ENCODE measurements around the gene AMD1. TPM values are rescaled to one million over a fixed set of nuclear protein-coding genes. Genes with fewer than 3 reads are reported as not detected.
A peak's percentile ranks its signal among the peaks of the same experiment; 100 is the strongest.

Gene AMD1
- total and polyA plus RNA-seq, 7 experiments from 2014 or later: 54.9 to 105 (median 66.8) TPM

- Mint-ChIP-seq H3K4me1 (peaks cover 0 to 4% (median 0%) of the 10 kb centered on the region in 7 donors), H3K36me3 (no peaks in the 10 kb centered on the region), H3K9me3 (peaks cover 0 to 2% (median 0%) of the 10 kb centered on the region in 11 donors), H3K27me3 (no peaks in the 10 kb centered on the region), H3K27ac (no peak overlapping the region), H3K4me3 (no peak overlapping the region)
- ChIA-PET POLR2A (no interaction called here), CTCF (interaction anchor here (0.7 kb wide), 1 partner anchor 11 kb away, joined by 6 read pairs; no protein-coding TSS in a partner anchor)
- H3K4me1 ChIP-seq (ENCODE audit: control insufficient read depth in 2 of 2, insufficient read depth in 2 of 2, low read length in 2 of 2): no peaks in the 10 kb centered on the region
- intact Hi-C loops (cut with micrococcal nuclease): no loop called here
- no peak overlapping the region for H3K4me3 ChIP-seq (ENCODE audit: low read length)
- no peaks in the 10 kb centered on the region for H3K9me3 ChIP-seq (ENCODE audit: control insufficient read depth in 2 of 3, low read length in 3 of 3)
- H3K36me3 ChIP-seq (ENCODE audit: control insufficient read depth in 2 of 3, insufficient read depth in 3 of 3, low read length in 3 of 3): no peaks in the 10 kb centered on the region
- DNase-seq: no peak
- H3K27me3 ChIP-seq (ENCODE audit: control insufficient read depth in 2 of 2, insufficient read depth in 2 of 2, low read length in 2 of 2): no peaks in the 10 kb centered on the region
- ATAC-seq: no peak
- H3K27ac ChIP-seq (ENCODE audit: low read depth, low read length): no peak overlapping the region
Measured at GRCh38 chr6:110938171-110938570, 63.6 kb downstream of the AMD1 start.

- ChIA-PET POLR2A (no interaction called here), CTCF (no interaction called here)
- no peak overlapping the region for H3K4me3 ChIP-seq (ENCODE audit: low read length)
- H3K9me3 ChIP-seq (ENCODE audit: control insufficient read depth in 2 of 3, low read length in 3 of 3): no peaks in the 10 kb centered on the region
- no peak overlapping the region for H3K27ac ChIP-seq (ENCODE audit: low read depth, low read length)
- no peaks in the 10 kb centered on the region for H3K27me3 Mint-ChIP-seq
- no peaks in the 10 kb centered on the region for H3K4me1 ChIP-seq (ENCODE audit: control insufficient read depth in 2 of 2, insufficient read depth in 2 of 2, low read length in 2 of 2)
- H3K4me3 Mint-ChIP-seq: no peak overlapping the region
- intact Hi-C loops (cut with micrococcal nuclease): no loop called here
- H3K4me1 Mint-ChIP-seq: peaks cover 0 to 8% (median 0%) of the 10 kb centered on the region in 7 donors
- DNase-seq (no peak), ATAC-seq (no peak)
- no peaks in the 10 kb centered on the region for H3K36me3 ChIP-seq (ENCODE audit: control insufficient read depth in 2 of 3, insufficient read depth in 3 of 3, low read length in 3 of 3)
- no peaks in the 10 kb centered on the region for H3K36me3 Mint-ChIP-seq
- no peak overlapping the region for H3K27ac Mint-ChIP-seq
- no peaks in the 10 kb centered on the region for H3K27me3 ChIP-seq (ENCODE audit: control insufficient read depth in 2 of 2, insufficient read depth in 2 of 2, low read length in 2 of 2)
- H3K9me3 Mint-ChIP-seq: peaks cover 0 to 2% (median 0%) of the 10 kb centered on the region in 11 donors
Measured at GRCh38 chr6:110939429-110940200, 65.0 kb downstream of the AMD1 start.

- intact Hi-C loops (cut with micrococcal nuclease): loop anchor here in 1 of 2 donors (1.0 to 2.0 kb wide), 3 partner anchors 14 to 129 kb away; partner anchors contain the start of genes AMD1, CDK19 and GTF3C6
- peak; percentile 96 for ATAC-seq
- Histone ChIP-seq H3K9me3 (ENCODE audit: control insufficient read depth in 2 of 3, low read length in 3 of 3) (no peaks in the 10 kb centered on the region), H3K27ac (ENCODE audit: low read depth, low read length) (no peak overlapping the region), H3K4me1 (ENCODE audit: control insufficient read depth in 2 of 2, insufficient read depth in 2 of 2, low read length in 2 of 2) (no peaks in the 10 kb centered on the region), H3K36me3 (ENCODE audit: control insufficient read depth in 2 of 3, insufficient read depth in 3 of 3, low read length in 3 of 3) (no peaks in the 10 kb centered on the region), H3K27me3 (ENCODE audit: control insufficient read depth in 2 of 2, insufficient read depth in 2 of 2, low read length in 2 of 2) (no peaks in the 10 kb centered on the region), H3K4me3 (ENCODE audit: low read length) (no peak overlapping the region)
- no peaks in the 10 kb centered on the region for H3K9me3 Mint-ChIP-seq
- ChIA-PET CTCF (interaction anchor here (0.7 kb wide), 1 partner anchor 417 kb away, joined by 4 read pairs; no protein-coding TSS in a partner anchor), POLR2A (no interaction called here)
- H3K4me3 Mint-ChIP-seq: no peak overlapping the region
- no peaks in the 10 kb centered on the region for H3K27me3 Mint-ChIP-seq
- H3K4me1 Mint-ChIP-seq: peaks cover 0 to 6% (median 0%) of the 10 kb centered on the region in 7 donors
- DNase-seq: peak in 1 of 9 donors; percentile 49
- peak overlapping the region in 1 of 9 donors; percentile 77 for H3K27ac Mint-ChIP-seq
- H3K36me3 Mint-ChIP-seq: no peaks in the 10 kb centered on the region
Measured at GRCh38 chr6:110944681-110945151, 70.1 kb downstream of the AMD1 start.

Other genes starting within 250 kb of the AMD1 start
- 10 to 100 TPM; 11.3 to 24.4 (median 21.0) TPM for gene CDK19, start 59.3 kb upstream of the AMD1 start, total RNA-seq
- 1 to 10 TPM; 1.3 to 1.4 TPM for gene CDK19, start 59.3 kb upstream of the AMD1 start, polyA plus RNA-seq
- gene GTF3C6, start 83.9 kb downstream of the AMD1 start, total RNA-seq: 100 to 1,000 TPM in 1 of 5 experiments, 10 to 100 TPM in 4; 18.1 to 100 (median 29.9) TPM
- 100 to 1,000 TPM in 1 of 2 donors, 10 to 100 TPM in 1; 89.9 to 102 TPM for gene GTF3C6, start 83.9 kb downstream of the AMD1 start, polyA plus RNA-seq
- gene RPF2, start 107.3 kb downstream of the AMD1 start, total RNA-seq: 10 to 100 TPM in 4 of 5 experiments, 1 to 10 TPM in 1; 8.7 to 29.7 (median 13.2) TPM
- gene RPF2, start 107.3 kb downstream of the AMD1 start, polyA plus RNA-seq: 10 to 100 TPM; 19.0 to 29.0 TPM
- gene SLC16A10, start 212.7 kb downstream of the AMD1 start, total RNA-seq: 10 to 100 TPM in 3 of 5 experiments, 1 to 10 TPM in 2; 1.6 to 27.7 (median 16.7) TPM
- 10 to 100 TPM; 10.6 to 22.6 TPM for gene SLC16A10, start 212.7 kb downstream of the AMD1 start, polyA plus RNA-seq